GM18526 (cell line): Measurements from ENCODE around the gene CDS1.

Experiments used
- POLR2A ChIP-seq: IDR thresholded peaks from 3 replicates; pipeline ENCODE4 v1.6.1; 2011; ENCODE audit not compliant: insufficient read length; ENCODE audit errors: extremely low read depth

CDS1 gene

DNA sequence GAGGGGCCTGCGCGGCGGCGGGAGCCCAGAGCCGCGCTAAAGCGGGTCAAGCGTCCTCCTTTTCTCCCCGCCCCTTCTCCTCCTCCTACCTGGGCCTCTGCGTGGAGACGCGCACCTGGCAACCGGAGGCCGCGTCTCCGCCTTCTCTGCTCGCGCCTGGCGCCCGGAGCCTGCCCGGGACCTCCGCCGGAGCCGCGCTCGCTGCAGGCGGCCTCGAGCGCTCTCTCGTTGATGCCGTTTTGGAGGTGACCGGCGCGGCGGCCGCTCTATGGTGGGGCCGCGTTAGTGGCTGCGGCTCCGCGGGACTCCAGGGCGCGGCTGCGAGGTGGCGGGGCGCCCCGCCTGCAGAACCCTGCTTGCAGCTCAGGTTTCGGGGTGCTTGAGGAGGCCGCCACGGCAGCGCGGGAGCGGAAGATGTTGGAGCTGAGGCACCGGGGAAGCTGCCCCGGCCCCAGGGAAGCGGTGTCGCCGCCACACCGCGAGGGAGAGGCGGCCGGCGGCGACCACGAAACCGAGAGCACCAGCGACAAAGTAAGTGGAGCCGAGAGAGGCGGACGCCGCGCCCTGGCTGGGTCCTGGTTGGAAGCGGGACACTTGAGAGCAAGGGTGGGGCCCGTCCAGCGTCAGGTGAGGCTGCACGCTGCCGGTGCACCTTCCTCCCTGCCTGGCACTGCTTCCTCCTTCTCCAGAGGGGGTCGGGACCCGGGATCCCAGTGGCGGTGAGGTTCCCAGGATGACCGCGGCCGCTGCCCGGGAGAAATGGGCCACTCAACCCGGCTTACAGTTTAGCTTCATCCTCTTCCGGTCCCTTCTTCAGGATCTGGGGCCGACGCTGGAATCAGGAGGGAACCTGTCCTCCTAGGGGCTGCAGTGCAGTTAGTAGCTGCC lies at the start of gene CDS1:
Gene CDS1, plus strand, starts transcription at position 140 of the 888 bp plus-strand sequence. Its CDS starts 275 bp downstream, at position 415.
- no peak for TF ChIP-seq POLR2A

- TF ChIP-seq POLR2A, result no peak
These were observed 47.0 kb upstream of the CDS1 start for GRCh38 chr4:84535901-84536300.

GRCh38 chr4:84545093-84545492 lies 37.8 kb upstream of the CDS1 start:
- TF ChIP-seq POLR2A, result no peak

DNA sequence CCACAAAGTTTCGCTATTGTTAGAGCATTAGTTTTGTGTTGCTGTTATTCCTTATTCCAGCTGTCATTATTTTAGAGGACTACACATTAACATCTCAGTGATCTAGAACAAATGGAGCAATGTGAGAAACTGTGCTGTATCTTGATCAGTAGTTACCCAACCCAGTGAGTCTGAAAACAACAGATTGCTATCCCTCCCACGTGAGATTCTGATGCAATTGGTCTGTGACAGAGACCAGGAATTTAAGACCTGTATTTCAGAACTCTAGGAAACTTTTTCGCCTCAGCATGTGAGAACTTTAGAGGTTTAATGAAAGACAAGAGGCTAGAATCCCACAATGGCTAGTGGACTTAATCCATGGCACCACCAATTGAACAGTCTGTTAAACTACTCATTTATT lies 35.7 kb upstream of the CDS1 start:
- no peak for TF ChIP-seq POLR2A

DNA sequence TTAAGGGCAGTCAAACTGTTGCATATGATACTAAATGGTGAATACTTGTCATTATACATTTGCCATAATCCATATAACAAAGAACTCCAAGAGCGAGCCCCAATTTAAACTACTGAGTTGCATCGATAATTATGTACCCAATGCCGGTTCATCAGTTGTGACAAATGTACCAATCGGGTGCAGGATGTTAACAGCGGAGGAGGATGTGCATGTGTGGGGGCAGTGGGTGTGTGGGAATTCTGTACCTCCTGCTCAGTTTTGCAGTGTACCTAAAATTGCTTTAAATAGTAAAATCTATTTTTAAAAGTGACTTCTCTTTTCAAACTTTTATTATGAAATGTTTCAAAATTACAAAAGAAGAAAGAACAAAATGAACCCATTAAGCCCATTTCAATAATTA lies 20.8 kb upstream of the CDS1 start:
- no peak for TF ChIP-seq POLR2A

- no peak for TF ChIP-seq POLR2A
These were observed 19.9 kb upstream of the CDS1 start for GRCh38 chr4:84563002-84563401.

GRCh38 chr4:84565951-84566350 lies 17.0 kb upstream of the CDS1 start:
- no peak for TF ChIP-seq POLR2A

DNA sequence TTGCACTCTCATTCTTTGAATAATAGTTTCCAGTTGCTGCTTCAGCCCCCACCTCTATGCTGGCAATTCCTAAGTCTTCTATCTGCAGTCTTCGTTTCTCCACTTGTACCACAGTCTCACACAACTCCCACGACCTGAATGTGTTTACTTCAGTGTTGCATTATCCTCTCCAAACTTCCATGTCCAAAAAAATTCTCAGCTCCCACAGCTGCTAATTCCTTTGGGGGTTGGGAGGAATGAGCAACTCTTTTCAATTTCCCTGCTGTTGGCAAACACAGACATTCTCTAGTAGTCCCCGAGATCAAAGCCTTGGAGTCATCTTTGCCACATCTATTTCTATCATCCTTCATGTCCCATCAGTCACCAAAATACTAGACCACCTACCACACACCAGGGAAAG lies 14.4 kb upstream of the CDS1 start:
- TF ChIP-seq POLR2A, result no peak

DNA sequence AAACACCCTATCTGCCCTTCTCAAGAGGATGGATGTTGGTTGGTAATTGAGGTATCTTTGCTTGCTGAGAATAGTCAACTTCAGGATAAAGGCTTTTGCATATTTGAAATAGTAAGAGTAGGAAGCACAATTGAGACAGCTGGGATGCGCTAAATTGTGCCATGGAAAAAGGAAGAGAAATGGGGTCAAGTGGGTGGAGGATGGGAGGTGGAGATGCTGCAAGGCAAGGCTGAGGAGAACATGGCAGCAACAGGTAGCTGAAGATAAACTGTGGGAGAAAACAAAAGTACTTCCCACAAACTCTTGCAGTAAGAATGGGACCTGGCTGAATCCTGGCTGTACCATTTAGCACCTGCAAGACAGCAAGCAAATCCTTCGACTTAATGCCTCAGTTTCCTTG lies 13.9 kb upstream of the CDS1 start:
- TF ChIP-seq POLR2A, result no peak

- TF ChIP-seq POLR2A, result no peak
These were observed 9.4 kb upstream of the CDS1 start for GRCh38 chr4:84573385-84574068.

DNA sequence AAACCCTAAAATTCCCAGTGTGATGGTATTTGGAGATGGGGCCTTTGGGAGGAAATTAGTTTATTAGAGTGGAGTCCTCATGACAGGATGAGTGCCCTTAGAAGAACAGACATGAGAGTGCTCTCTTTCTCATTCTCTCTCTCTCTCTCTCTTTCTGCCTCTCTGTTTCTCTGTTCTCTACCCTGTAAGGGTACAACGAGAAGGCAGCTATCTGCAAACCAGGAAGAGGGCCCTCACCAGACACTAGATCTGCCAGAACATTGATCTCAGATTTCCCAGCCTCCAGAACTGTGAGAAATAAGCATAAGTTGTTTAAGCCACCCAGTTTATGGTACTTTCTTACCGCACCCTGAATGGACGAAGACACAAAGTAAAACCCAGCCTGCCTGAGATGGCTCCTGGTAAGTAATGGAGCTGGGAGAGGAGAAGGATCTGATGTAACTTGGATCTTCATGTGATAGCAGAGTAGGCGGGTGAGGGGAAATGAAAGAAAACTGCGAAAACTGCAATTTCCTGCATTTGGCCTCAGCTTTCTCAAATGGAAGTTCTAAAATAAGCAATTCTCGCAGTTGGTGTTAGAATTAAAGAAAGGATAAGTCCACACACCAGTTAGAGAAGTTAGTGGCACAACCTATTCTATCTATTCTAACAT lies 8.7 kb upstream of the CDS1 start:
- no peak for TF ChIP-seq POLR2A

DNA sequence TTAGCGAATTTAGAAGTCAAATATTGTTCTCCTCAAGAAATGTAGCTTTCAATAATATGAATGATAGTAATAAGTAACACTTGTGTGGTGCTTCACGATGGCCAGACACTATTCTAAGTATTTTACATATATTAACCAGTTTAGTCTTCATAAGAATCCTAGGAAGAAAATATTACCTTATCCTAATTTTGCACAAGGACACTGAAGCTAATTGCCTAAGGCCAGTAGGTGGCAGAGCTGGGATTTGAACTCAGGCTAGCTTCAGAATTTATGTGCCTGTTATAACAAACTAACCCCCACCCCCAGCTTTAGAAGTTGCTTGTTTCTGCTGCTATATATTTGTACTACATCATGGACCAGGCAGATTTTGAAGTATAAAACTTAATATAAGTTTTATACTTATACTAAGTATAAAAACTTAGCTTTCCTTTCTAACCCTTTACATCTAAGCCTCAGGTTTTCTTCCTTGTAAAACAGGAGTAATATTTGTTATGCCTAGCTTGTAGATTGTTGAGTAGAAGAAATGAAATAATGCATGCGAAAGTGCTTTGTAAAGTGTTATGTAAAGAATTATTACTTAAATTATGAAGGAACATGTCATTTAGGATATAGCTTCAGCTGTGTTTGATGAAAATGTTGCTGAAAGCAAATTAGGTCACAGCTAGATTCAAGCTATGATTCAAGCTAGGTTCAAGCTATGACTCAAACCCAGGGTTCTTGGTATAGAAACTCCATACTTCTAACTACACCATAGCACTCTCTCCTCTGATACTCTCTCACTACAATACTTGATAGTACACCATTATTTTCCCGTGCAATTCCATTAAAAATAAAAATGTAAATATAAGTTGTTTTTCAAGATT lies 4.2 kb upstream of the CDS1 start:
- TF ChIP-seq POLR2A, result no peak

GRCh38 chr4:84579403-84579776 lies 3.5 kb upstream of the CDS1 start:
- TF ChIP-seq POLR2A, result no peak

GRCh38 chr4:84582302-84582987 lies 482 bp upstream of the CDS1 start:
- no peak for TF ChIP-seq POLR2A
